Thymus (tissue), 11 donors: ENCODE measurements around the gene NPR2. TPM values are rescaled to one million over a fixed set of nuclear protein-coding genes. Genes with fewer than 3 reads are reported as not detected.

Experiments used
- DNase-seq, 9 donors: peaks; one replicate each; pipeline ENCODE4 v3.0.0-alpha.2; 2013; ENCODE audit warnings: low spot score in 9 of 9, low read depth in 6 of 9, missing footprints in 1 of 9
- H3K27ac ChIP-seq, 2 donors: one replicate each; pipeline ENCODE4 v1.5.1; 2013; ENCODE audit warnings: control low read depth in 1 of 2, low read depth in 1 of 2, low read length in 1 of 2, mild to moderate bottlenecking in 1 of 2, moderate library complexity in 1 of 2
- H3K27me3 ChIP-seq, 2 donors: one replicate each; pipeline ENCODE4 v1.5.1; 2013; ENCODE audit warnings: low read length in 1 of 2; ENCODE audit not compliant: control insufficient read depth in 2 of 2, insufficient read depth in 1 of 2
- H3K36me3 ChIP-seq, 2 donors: one replicate each; pipeline ENCODE4 v1.5.1; 2013; ENCODE audit warnings: low read length in 1 of 2, mild to moderate bottlenecking in 1 of 2, moderate library complexity in 1 of 2; ENCODE audit not compliant: control insufficient read depth in 2 of 2, insufficient read depth in 2 of 2
- H3K4me1 ChIP-seq, 2 donors: one replicate each; pipeline ENCODE4 v1.5.1; 2013; ENCODE audit warnings: low read length in 2 of 2; ENCODE audit not compliant: control insufficient read depth in 2 of 2, insufficient read depth in 2 of 2
- H3K4me3 ChIP-seq, 2 donors: one replicate each; pipeline ENCODE4 v1.5.1; 2013; ENCODE audit warnings: low read length in 2 of 2, control low read depth in 1 of 2, mild to moderate bottlenecking in 1 of 2
- H3K9me3 ChIP-seq, 2 donors: one replicate each; pipeline ENCODE4 v1.5.1; 2013; ENCODE audit warnings: low read length in 1 of 2, mild to moderate bottlenecking in 1 of 2; ENCODE audit not compliant: control insufficient read depth in 2 of 2, insufficient read depth in 1 of 2
- WGBS: extraction: QIAGEN DNeasy Blood & Tissue Kit; methylation state at CpG from one replicate; pipeline ENCODE4 v1.1.7; 2013; 5-methylcytosine and 5-hydroxymethylcytosine counted together
- polyA plus RNA-seq: library from polyadenylated mRNA; stranded (reverse); fragments of 200-250 nt; gene quantifications from one replicate; pipeline ENCODE4 v1.2.3, GENCODE V29; 2013
- total RNA-seq: library from RNA; stranded (reverse); fragments of 120-200 nt; gene quantifications from one replicate; pipeline ENCODE4 v1.2.4, GENCODE V29; 2013
- donor health status: healthy.

Gene NPR2
- total and polyA plus RNA-seq, 2 donors, result 4.3 to 9.3 TPM

- 93% methylated on average over 1 of the region's 1 CpG for WGBS
- DNase-seq, result no peak
- no peak overlapping the region for H3K27ac ChIP-seq
These were observed 19.9 kb upstream of the NPR2 start for GRCh38 chr9:35771534-35771933.

GRCh38 chr9:35771943-35772342 lies 19.4 kb upstream of the NPR2 start:
- no peak for DNase-seq
- no peak overlapping the region for H3K27ac ChIP-seq
- no peaks in the 10 kb centered on the region for H3K36me3 ChIP-seq
- no peaks in the 10 kb centered on the region for H3K9me3 ChIP-seq
- no peaks in the 10 kb centered on the region for H3K27me3 ChIP-seq
- H3K4me1 ChIP-seq, result peaks cover 0 to 4% of the 10 kb centered on the region in 2 donors
- WGBS, result 98% methylated on average over 3 of the region's 3 CpGs
- H3K4me3 ChIP-seq, result no peak overlapping the region

More at GRCh38 chr9:35771534-35771933, 19.9 kb upstream of the NPR2 start:
- Histone ChIP-seq H3K36me3 (no peaks in the 10 kb centered on the region), H3K27me3 (no peaks in the 10 kb centered on the region), H3K4me1 (peaks cover 0 to 4% of the 10 kb centered on the region in 2 donors), H3K9me3 (no peaks in the 10 kb centered on the region), H3K4me3 (no peak overlapping the region)

- DNase-seq, result no peak
- Histone ChIP-seq H3K27ac (no peak overlapping the region), H3K4me1 (peaks cover 0 to 4% of the 10 kb centered on the region in 2 donors), H3K27me3 (no peaks in the 10 kb centered on the region), H3K4me3 (no peak overlapping the region), H3K36me3 (no peaks in the 10 kb centered on the region), H3K9me3 (no peaks in the 10 kb centered on the region)
- 69% methylated on average over 7 of the region's 7 CpGs for WGBS
These were observed 16.3 kb upstream of the NPR2 start for GRCh38 chr9:35774907-35775635.

GRCh38 chr9:35776018-35776417 lies 15.4 kb upstream of the NPR2 start:
- no peaks in the 10 kb centered on the region for H3K36me3 ChIP-seq
- H3K27me3 ChIP-seq, result no peaks in the 10 kb centered on the region
- H3K9me3 ChIP-seq, result no peaks in the 10 kb centered on the region
- 87% methylated on average over 4 of the region's 4 CpGs for WGBS
- no peak overlapping the region for H3K4me3 ChIP-seq
- DNase-seq, result no peak
- no peak overlapping the region for H3K27ac ChIP-seq
- H3K4me1 ChIP-seq, result peaks cover 0 to 4% of the 10 kb centered on the region in 2 donors

GRCh38 chr9:35778496-35778895 lies 12.9 kb upstream of the NPR2 start:
- Histone ChIP-seq H3K27ac (no peak overlapping the region), H3K4me1 (peaks cover 0 to 4% of the 10 kb centered on the region in 2 donors), H3K27me3 (no peaks in the 10 kb centered on the region), H3K4me3 (no peak overlapping the region), H3K9me3 (no peaks in the 10 kb centered on the region), H3K36me3 (no peaks in the 10 kb centered on the region)
- DNase-seq, result no peak
- 96% methylated on average over 3 of the region's 3 CpGs for WGBS

- H3K4me1 ChIP-seq, result no peaks in the 10 kb centered on the region
- 93% methylated on average over 2 of the region's 2 CpGs for WGBS
- no peaks in the 10 kb centered on the region for H3K9me3 ChIP-seq
- no peak overlapping the region for H3K4me3 ChIP-seq
- no peaks in the 10 kb centered on the region for H3K36me3 ChIP-seq
- no peak overlapping the region for H3K27ac ChIP-seq
- no peaks in the 10 kb centered on the region for H3K27me3 ChIP-seq
- DNase-seq, result no peak
These were observed 10.3 kb upstream of the NPR2 start for GRCh38 chr9:35781066-35781465.

GRCh38 chr9:35783418-35783817 lies 8.0 kb upstream of the NPR2 start:
- Histone ChIP-seq H3K27me3 (no peaks in the 10 kb centered on the region), H3K9me3 (no peaks in the 10 kb centered on the region), H3K4me3 (no peak overlapping the region), H3K4me1 (no peaks in the 10 kb centered on the region), H3K36me3 (no peaks in the 10 kb centered on the region), H3K27ac (no peak overlapping the region)
- DNase-seq, result no peak

GRCh38 chr9:35789541-35789940 lies 1.9 kb upstream of the NPR2 start:
- H3K27ac ChIP-seq, result no peak overlapping the region
- H3K27me3 ChIP-seq, result peaks cover 0 to 12% of the 10 kb centered on the region in 2 donors
- peaks cover 0 to 9% of the 10 kb centered on the region in 2 donors for H3K36me3 ChIP-seq
- DNase-seq, result no peak
- H3K9me3 ChIP-seq, result no peaks in the 10 kb centered on the region
- peaks cover 0 to 6% of the 10 kb centered on the region in 2 donors for H3K4me1 ChIP-seq
- 93% methylated on average over 2 of the region's 2 CpGs for WGBS
- no peak overlapping the region for H3K4me3 ChIP-seq

- 61% methylated on average over 4 of the region's 4 CpGs for WGBS
- no peak overlapping the region for H3K27ac ChIP-seq
These were observed 1.4 kb upstream of the NPR2 start for GRCh38 chr9:35790025-35790384.

More at GRCh38 chr9:35790025-35790384, 1.4 kb upstream of the NPR2 start:
- peaks cover 0 to 6% of the 10 kb centered on the region in 2 donors for H3K4me1 ChIP-seq
- no peak for DNase-seq
- H3K27me3 ChIP-seq, result peaks cover 0 to 12% of the 10 kb centered on the region in 2 donors
- no peak overlapping the region for H3K4me3 ChIP-seq
- H3K36me3 ChIP-seq, result peaks cover 0 to 9% of the 10 kb centered on the region in 2 donors
- no peaks in the 10 kb centered on the region for H3K9me3 ChIP-seq
